HL-60 (cell line): ENCODE data around the gene SPTSSB.

Experiments
- TF ChIP-seq, protein P1 (sequence below): IDR thresholded peaks from one replicate; pipeline ENCODE4 v1.5.1; 2011; ENCODE audit warnings: low read length, control low read depth, inconsistent platforms; ENCODE audit not compliant: insufficient read depth
- TF ChIP-seq, protein P2 (sequence below): IDR thresholded peaks from 2 replicates; pipeline ENCODE4 v1.6.1; 2012; ENCODE audit warnings: low read depth; ENCODE audit not compliant: insufficient replicate concordance

DNA sequence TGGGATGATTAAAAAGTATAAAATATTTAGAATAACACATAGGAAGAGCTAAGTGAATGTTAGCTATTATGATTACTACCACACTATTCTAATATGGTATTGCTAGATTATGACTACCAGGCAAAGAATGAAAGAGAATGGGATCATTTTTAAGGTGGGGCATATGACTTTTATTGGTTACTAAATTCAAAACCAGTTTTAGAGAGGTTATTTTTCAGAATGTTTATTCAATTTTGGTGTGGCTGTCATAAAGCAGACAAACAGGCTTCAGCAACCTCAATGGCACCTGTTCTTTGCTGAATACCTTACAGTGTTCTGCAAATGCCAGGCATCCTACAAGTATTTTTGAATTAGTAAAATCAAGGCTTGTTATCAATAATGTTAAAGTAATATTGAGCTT is 12.8 kb downstream of the SPTSSB start:
- TF ChIP-seq, protein P1, sequence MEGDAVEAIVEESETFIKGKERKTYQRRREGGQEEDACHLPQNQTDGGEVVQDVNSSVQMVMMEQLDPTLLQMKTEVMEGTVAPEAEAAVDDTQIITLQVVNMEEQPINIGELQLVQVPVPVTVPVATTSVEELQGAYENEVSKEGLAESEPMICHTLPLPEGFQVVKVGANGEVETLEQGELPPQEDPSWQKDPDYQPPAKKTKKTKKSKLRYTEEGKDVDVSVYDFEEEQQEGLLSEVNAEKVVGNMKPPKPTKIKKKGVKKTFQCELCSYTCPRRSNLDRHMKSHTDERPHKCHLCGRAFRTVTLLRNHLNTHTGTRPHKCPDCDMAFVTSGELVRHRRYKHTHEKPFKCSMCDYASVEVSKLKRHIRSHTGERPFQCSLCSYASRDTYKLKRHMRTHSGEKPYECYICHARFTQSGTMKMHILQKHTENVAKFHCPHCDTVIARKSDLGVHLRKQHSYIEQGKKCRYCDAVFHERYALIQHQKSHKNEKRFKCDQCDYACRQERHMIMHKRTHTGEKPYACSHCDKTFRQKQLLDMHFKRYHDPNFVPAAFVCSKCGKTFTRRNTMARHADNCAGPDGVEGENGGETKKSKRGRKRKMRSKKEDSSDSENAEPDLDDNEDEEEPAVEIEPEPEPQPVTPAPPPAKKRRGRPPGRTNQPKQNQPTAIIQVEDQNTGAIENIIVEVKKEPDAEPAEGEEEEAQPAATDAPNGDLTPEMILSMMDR, result no peak
- TF ChIP-seq, protein P2, sequence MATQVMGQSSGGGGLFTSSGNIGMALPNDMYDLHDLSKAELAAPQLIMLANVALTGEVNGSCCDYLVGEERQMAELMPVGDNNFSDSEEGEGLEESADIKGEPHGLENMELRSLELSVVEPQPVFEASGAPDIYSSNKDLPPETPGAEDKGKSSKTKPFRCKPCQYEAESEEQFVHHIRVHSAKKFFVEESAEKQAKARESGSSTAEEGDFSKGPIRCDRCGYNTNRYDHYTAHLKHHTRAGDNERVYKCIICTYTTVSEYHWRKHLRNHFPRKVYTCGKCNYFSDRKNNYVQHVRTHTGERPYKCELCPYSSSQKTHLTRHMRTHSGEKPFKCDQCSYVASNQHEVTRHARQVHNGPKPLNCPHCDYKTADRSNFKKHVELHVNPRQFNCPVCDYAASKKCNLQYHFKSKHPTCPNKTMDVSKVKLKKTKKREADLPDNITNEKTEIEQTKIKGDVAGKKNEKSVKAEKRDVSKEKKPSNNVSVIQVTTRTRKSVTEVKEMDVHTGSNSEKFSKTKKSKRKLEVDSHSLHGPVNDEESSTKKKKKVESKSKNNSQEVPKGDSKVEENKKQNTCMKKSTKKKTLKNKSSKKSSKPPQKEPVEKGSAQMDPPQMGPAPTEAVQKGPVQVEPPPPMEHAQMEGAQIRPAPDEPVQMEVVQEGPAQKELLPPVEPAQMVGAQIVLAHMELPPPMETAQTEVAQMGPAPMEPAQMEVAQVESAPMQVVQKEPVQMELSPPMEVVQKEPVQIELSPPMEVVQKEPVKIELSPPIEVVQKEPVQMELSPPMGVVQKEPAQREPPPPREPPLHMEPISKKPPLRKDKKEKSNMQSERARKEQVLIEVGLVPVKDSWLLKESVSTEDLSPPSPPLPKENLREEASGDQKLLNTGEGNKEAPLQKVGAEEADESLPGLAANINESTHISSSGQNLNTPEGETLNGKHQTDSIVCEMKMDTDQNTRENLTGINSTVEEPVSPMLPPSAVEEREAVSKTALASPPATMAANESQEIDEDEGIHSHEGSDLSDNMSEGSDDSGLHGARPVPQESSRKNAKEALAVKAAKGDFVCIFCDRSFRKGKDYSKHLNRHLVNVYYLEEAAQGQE, result no peak
